NCI-H526 treated with DMSO at 0.1 percent for 48 hours (cell line): ENCODE data around the gene TBX19.

ENCODE experiments used
- DNase-seq: peaks from one replicate; lab custom pipeline; 2025; lab: John Stamatoyannopoulos, UW

TBX19 gene

DNA sequence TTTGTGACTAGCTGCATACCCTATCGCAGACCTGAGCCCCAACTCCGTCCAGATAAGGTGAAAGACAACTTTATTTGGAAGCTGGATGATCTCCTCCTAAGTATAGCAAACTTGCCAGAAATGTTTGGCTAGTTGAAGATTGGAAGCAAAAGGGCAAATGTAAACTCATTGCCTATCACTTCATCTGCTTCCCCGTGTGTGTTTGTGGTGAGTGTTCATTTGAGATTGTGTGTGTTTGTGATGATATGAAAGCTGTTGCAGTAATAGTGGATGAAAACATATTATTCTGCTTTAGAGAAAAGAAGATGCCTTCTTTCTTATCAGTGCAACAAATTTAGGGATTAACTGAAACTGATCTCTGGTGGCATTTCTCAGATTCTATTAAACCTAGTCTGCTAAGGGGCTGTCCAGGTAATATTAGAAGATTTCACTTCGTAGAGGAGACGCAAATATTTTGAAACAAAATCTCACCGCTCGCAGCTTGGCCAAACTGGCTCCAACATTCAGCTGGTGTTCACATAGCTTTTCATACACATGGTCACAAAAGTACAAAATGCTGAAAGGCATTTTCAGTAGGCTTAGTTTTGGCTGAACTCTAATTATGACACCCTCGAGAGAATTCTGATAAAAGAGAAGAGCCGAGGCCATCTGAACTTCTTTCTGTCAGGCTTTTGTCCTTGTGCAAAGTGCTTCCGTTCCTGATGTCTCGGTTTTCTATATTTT lies 1.1 kb downstream of the TBX19 start:
- DNase-seq, result no peak

DNA sequence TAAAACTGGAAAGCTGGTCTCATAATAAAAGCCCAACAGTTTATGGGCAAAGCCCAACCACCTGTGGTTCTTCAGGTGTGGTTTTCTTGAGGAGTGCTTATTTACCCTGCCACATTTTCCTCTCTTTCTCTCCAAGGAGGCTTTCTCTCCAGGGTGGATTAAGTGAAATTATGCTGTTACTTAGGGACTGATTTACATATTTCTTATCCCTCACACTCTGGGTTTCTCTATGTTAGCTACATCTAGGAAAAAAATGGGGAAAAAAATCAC lies 4.8 kb downstream of the TBX19 start:
- DNase-seq, result no peak

- DNase-seq, result peak; percentile 71
These were observed 5.6 kb downstream of the TBX19 start for GRCh38 chr1:168285971-168286927.

DNA sequence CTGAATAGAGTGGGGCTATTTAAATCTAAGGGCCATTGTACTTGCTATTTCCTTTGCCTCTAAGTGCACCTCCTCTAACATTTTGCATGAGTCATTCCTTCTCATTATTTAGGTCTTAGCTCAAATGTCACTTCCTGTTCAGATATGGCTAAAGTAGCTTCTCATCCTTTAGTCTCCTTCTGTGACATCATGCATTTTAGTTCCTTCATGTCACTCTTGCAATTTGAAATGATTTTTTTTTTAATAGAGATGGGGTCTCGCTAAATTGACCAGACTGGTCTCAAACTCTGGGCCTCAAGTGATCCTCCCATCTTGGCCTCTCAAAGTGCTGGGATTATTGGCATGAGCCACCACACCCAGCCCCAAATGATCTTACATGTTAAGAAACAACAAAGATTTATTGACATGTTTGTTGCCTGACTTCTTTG lies 6.6 kb downstream of the TBX19 start:
- DNase-seq, result no peak

DNA sequence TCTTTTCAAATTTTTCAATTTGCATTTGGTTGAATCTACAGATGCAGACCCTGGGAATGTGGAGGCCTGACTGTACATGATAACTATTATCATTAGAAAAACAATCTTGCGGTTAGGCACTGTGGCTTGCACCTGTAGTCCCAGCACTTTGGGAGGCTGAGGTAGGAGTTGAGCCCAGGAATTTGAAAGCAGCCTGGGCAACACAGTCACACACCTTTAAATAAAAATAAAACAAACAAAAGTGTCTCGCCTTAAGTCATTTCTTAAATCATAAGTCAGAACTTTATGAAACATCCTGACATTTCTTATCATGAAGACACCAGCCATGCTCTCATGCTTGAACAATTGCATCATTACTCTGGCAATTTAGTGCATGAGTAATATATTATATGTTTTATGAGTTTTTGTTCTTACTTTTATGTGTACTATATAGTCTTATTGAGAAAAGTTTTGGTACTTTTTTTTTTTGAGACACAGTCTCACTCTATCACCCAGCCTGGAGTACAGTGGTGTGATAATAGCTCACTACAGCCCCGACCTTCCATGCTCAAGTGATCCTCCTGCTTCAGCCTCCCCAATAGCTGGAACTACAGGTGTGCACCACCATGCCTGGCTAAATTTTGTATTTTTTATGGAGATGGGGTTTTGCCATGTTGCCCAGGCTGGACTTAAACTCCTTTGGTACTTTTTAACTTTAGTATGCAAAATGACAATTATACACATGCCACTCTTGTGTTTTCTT lies 7.8 kb downstream of the TBX19 start:
- DNase-seq, result no peak

- DNase-seq, result no peak
These were observed 10.7 kb downstream of the TBX19 start for GRCh38 chr1:168291222-168291837.

GRCh38 chr1:168293356-168293755 lies 12.7 kb downstream of the TBX19 start:
- no peak for DNase-seq

DNA sequence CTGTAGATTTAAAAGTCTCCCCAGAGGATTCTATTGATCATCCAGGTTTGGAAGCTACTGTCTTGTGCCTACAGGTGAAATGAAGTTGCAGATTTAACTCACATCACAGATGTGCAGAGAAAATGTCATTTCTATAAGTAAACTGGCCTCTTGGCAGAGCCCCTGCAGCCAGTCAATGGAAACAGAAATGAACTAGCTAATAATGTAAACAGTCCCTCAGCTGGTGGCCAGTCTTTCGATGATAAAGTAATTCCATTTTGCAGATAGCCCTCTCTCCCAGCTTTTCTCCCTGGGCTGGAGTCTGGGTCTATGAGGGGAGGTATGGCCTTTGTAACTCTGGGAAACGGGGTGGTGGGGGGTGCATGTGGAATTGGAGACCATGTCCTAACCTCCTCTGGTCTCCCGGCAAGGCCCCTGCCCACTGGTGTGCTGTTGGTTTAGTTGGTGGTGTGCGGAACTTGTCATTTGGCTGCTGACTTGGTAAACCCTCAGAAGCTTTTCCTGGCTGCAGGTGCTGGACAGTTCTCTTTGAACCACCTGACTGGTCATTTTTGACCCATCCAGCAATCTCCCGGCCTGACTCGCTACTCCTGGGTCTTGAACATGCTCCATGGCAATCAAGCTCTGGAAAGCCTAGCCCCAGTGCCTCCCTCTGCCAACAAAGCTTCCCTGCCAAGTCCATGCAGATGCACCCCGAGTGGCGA lies 14.9 kb downstream of the TBX19 start:
- no peak for DNase-seq

DNA sequence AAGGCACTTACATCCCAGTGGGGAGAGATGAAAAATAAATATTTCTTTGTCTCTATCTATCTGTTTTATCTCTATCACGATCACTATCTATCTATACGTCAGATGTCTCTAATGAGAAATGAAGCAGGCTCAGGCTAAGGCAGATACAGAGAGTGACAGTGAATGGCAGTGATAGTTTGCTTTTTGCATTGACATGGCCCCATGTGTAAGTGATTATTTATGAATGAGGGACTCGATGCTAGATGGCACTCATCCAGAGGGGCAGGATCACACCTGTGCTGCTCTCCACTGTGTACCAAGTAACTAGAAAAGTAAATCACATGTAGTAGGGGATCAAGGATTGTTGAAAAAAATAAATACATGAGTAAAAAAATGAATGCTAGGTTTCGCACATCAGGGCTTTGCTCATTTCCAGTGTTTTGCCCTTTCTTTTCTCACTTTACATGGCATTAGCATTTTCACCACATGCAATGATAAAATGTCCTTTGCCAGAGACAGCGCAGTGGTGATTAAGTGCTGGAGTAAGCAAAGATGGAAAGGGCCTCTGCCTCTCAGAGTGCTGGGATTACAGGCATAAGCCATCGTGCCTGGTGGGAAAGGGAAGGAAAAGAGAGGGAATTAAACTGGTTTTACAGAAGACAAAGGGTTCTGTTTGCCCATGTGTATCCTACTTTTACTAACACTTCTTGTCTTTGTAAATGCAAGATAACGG lies 16.5 kb downstream of the TBX19 start:
- no peak for DNase-seq

DNA sequence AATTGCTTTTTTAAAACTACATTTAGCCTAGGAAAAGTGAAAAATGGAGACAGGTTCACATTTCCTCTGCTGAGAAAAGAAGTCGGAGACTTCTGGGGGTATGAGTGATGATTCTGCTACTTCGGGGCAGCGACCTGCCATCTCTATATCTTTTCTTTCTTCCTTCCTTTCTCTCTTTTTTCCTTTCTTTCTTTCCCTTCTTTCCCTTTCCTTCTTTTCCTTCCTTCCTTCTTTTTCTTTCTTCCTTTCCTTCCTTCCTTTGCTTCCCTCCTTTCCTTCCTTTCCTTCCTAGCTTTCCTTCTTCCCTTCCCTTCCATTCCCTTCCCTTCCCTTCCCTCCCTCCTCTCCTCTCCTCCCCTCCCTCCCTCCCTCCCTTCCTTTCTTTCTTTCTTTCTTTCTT lies 17.8 kb downstream of the TBX19 start:
- DNase-seq, result no peak

GRCh38 chr1:168300626-168301025 lies 19.9 kb downstream of the TBX19 start:
- DNase-seq, result no peak

GRCh38 chr1:168301664-168302320 lies 21.1 kb downstream of the TBX19 start:
- no peak for DNase-seq

DNA sequence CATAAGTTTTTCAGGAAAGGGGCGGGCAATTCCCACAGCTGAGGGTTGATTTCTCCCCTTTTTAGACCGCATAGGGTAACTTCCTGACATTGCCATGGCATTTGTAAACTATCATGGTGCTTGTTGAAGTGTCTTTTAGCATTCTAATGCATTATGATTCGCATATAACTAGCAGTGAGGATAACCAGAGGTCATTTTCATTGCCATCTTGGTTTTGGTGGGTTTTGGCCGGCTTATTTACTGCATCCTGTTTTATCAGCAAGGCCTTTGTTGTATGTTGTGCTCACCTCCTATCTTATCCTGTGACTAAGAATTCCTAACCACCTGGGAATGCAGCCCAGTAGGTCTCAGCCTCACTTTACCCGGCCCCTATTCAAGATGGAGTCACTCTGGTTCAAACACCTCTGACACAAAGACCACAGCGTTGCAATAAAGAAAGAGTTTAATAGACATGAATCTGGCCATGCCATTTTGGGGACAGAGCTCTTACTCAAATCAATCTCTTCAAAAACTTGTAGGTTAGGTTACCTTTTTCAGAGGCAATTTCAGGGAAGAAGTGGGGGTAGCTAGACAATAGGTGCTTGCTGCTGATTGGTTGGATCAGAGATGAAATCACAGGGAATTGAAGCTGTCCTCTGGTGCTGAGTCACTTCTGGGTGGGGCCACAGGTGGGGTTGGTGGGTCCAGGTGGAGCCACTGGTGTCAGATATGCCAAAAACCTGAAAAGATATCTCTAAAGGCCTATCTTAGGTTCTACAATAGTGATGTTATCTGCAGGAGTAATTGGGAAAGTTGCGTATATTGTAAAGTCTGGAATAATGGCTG lies 23.3 kb downstream of the TBX19 start:
- DNase-seq, result no peak

GRCh38 chr1:168304865-168305264 lies 24.2 kb downstream of the TBX19 start:
- DNase-seq, result no peak

DNA sequence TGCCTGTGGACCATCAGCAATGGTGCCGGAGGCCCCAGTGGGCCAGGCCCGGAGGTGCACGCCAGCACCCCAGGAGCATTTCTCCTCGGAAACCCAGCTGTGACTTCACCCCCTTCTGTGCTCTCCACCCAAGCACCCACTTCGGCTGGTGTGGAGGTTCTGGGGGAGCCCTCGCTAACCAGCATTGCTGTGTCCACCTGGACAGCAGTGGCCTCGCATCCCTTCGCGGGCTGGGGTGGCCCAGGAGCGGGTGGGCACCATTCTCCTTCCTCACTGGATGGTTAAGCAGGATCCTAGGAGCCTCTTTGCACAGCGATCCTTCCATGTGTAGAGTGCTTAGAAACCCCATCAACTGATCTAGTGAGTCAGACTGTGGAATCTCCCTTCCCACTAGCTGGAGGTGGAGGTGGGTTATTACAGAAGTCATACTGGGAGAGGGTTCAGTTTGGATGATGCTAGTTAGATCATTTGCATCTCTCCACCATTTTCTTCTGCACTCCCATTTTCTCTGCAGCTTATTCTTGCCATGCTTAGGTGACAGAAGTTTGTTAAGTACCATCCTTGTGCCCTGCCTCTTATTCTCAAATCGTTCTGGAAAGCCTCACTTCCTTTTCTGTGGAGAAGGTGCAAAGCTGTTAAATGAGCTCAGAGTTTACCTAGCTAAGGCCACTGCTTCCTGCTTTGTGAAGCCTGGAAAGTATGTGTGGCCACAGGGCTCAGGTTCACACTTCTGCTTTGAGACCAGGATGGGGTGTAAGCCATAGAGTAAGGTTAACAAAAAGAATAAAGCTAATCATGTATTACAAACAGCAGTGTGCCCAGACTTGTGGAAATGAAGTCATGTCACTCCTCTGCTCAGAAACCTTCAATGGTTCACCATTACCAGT lies 32.3 kb downstream of the TBX19 start:
- DNase-seq, result no peak

DNA sequence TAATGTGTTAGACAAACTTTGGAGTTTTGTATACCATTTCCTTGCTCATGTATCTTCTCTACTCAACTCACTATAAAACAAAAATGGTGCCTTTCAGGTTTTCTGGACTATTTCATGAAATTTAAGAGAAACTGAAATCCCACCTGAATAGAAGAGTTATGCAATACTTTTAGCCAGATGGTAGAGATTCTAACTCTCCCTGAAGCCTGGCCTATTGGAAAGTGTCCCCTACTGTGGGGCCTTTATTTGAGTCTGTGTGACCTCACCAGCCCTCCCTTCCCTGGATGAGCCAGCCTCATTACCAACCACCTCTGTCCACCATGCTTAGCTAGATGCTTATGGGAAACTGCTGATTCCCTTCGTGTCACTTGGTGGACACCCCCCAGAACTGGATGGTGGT lies 35.5 kb downstream of the TBX19 start:
- DNase-seq, result no peak

DNA sequence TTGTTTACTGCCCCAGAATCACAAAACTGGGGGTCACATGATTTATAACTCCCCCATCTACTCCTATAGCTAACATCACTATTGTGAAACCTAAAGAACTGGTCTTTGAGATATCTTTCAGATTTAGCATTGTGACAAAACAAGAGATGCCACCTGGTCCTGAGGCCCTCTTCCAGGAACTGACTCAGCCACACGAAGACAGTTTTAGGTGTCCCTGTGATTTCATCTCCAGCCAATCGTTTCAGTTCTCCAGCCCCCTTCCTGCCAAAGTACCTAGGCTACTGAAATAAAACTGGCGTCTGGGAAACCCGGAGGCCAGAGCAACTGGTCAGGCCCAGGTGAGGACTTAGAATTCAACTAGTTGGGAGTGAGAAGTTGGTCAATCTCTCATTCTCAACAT lies 36.6 kb downstream of the TBX19 start:
- DNase-seq, result no peak

GRCh38 chr1:168319691-168320090 lies 39.0 kb downstream of the TBX19 start:
- no peak for DNase-seq

DNA sequence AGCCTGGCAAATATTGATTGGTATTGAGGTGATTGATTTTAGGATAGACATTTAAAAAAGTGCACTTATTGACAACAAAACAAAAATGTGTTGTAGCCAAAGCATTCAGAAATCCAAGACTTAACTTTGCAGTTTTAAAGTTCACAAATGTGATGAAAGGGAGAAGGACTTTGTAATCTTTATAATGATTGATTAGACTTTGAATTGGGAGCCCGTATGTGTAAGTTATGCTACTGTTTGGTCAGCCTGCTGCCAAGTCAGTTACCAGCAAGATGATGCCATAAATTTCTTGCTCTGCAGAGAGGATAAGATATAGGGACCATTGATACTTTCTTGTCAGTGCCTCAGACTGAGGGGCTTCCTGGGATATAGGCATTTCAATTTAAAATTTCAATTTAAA lies 39.5 kb downstream of the TBX19 start:
- DNase-seq, result no peak
